HG02852 (cell line): ENCODE data around the gene USP43.
"Not testable (repeated sequence)": the region's sequence is repeated elsewhere in the genome, so short reads cannot be mapped to it uniquely, and the experiment has no call there.

Source experiments
- ATAC-seq: cut with Tn5 transposase; IDR thresholded peaks from one replicate; pipeline ENCODE4 v1.9.1; 2021; ENCODE audit warnings: mild to moderate bottlenecking, moderate library complexity; ENCODE audit not compliant: unreplicated experiment

USP43 gene

GRCh38 chr17:9644910-9645751 lies at the start of gene USP43:
TSS of gene USP43 (plus strand) at chr17:9645517. CDS start at chr17:9645633, 116 bp downstream.
- no peak for ATAC-seq

GRCh38 chr17:9597638-9598037 lies 47.7 kb upstream of the USP43 start:
- not testable (repeated sequence) for ATAC-seq

DNA sequence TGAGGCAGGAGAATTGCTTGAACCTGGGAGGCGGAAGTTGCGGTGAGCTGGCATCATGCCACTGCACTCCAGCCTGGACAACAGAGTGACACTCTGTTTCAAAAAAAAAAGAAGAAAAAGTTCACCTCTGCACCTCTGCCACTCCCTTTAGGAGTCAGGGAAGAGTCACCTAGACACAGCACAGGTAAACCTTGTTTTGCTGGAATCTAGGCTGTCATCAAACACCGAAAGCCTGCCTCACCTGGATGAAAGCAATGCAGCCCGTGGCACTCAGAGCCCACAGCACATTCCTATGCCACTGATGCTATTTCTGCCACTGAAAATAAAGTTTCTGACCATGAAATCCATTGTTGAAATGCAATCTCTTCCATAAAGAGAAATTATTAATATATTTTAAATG lies 46.7 kb upstream of the USP43 start:
- ATAC-seq = no peak

GRCh38 chr17:9604583-9604982 lies 40.7 kb upstream of the USP43 start:
- not testable (repeated sequence) for ATAC-seq

- no peak for ATAC-seq
Measured at GRCh38 chr17:9606453-9606852, 38.9 kb upstream of the USP43 start.

DNA sequence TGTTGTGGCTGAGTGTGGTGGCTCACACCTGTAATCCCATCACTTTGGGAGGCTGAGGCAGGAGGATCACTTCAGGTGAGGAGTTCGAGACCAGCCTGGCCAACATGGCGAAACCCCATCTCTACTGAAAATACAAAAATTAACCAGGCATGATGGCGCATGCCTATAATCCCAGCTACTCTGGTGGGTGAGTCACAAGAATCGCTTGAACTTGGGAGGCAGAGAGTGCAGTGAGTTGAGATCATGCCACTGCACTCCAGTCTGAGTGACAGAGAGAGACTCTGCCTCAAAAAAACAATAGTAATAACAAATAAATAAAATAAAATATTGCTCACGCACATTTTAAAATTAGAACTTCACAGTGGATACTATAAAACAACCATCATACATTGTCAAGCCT lies 38.3 kb upstream of the USP43 start:
- ATAC-seq = not testable (repeated sequence)

DNA sequence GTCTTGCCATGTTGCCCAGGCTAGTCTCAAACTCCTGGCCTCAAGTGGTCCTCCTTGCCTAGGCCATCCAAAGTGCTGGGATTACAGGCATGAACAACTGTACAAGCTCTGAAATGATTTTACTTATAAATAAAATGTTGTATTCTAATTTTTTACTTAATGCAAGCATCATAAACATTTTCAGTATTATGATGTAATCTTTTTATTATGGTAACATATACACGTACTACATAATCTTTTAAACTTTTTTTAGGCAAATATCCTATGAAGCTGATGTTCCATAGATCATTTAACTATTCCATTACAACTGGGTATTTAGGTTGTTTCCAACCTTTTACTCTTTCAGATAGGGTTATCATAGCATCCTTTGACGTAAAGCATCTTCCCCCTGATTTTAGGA lies 33.8 kb upstream of the USP43 start:
- no peak for ATAC-seq

DNA sequence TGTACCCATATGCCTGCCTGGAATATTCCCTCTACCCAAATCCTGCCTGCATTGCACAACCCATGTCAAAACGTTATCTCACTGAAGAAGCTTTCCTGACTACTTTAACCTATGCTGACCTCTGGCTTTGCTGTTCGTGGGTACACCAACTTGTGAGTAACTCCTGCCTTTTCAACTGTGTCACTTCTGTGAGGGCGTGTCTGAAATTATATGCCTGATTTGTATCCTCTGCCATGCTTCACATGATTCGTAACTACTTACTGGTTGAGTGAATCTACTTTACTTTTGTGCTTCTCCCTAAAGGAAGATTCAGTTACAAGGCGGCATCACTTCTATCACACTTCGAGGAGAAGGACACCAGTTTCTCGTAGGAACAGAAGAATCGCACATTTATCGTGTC lies 33.3 kb upstream of the USP43 start:
- no peak for ATAC-seq

GRCh38 chr17:9615486-9615885 lies 29.8 kb upstream of the USP43 start:
- ATAC-seq = no peak

DNA sequence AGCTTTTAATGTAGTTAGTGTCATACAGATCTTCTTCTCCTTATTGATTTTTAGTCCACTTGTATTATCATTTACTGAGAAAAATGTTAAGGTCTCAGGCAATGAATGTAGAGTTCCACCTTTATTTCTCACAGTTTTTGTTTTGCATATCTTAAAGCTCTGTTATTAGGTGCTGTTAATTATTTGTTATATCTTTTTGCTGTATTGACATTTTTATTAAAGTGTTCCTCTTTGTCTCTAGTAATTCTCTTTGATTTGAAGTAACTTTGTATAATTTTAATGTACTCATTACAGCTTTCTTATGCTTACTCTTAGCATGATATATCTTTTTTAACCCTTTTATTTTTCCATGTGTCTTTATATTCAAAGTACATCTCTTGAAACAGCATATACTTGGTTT lies 22.4 kb upstream of the USP43 start:
- no peak for ATAC-seq

GRCh38 chr17:9628509-9628908 lies 16.8 kb upstream of the USP43 start:
- ATAC-seq = no peak

GRCh38 chr17:9632741-9633140 lies 12.6 kb upstream of the USP43 start:
- ATAC-seq = no peak

DNA sequence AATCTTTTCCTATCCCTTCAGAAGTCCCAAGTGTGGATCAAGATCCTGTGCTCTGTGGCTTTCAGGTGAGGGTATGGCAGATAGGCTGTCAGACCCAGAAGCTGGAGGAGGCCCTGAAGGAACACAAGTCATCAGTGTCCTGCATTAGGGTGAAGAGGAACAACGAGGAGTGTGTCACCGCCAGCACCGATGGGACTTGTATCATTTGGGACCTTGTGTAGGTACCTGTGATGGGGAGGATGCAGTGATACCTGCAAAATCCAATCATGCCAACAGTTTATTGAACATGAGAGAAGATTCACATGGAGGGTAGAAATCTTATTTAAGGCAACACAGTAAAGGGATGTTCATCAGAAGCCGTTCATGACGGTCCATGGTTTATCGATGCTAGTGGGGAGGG lies 10.0 kb upstream of the USP43 start:
- no peak for ATAC-seq

DNA sequence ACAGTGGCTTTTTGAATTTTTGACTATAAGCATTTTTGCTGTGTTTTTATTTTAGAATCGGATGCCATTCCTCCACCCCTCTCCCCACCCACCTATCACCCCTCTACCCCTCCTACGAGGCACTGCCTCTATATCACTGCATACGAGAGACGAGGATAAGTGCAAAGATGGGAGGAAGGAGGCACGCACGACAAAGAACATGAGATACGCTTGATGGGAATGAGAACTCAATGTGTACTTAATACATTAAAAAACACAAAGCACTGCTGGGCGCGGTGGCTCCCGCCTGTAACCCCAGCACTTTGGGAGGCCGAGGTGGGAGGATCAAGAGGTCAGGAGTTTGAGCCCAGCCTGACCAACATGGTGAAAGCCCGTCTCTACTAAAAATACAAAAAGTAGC lies 8.8 kb upstream of the USP43 start:
- no peak for ATAC-seq

- ATAC-seq = not testable (repeated sequence)
Measured at GRCh38 chr17:9640388-9640787, 4.9 kb upstream of the USP43 start.

DNA sequence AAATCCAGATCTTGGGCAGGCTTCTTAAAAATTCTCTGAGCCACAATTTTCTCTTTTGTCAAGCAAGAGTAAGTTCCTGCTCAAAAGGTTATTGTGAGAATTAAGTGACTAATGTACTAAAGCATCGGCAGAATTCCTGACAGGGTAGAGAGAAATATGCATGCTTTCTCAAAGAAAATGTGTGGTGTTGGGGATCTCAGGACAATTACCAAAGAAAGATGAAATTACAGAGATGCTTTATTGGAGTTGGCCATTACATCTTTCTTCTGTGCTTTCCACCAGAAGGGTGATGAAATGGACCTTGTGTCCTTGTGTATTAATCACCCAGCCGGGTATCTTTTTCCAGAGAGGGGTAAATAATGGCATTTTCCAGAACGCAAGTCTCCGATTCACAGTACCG lies 1.7 kb upstream of the USP43 start:
- no peak for ATAC-seq

DNA sequence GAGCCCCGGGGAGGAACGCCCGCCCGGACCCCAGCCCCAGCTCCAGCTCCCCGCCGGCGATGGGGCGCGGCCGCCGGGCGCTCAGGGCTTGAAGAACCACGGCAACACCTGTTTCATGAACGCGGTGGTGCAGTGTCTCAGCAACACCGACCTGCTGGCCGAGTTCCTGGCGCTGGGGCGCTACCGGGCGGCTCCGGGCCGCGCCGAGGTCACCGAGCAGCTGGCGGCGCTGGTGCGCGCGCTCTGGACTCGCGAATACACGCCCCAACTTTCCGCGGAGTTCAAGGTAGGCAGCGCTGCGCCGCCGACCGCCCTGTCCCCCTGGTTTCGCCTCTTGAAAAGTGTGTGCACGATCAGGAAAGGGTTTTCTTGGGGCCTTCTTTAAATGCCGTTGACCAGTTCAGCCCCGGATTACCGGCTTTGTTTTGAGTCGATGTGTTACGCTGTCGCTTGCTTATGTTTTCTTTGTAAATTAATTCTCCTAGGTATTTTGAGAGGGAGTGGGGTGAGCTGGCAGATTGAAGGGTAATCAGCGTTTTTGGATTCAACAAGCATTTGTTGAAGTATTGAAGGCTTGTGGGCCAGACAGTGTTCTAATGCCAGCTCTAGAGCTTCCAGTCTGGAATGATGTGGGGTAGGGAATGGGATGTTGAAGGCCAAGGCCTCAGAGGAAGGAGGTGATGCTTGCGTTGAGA lies 681 bp downstream of the USP43 start:
- ATAC-seq = no peak

- no peak for ATAC-seq
Measured at GRCh38 chr17:9646546-9646885, 1.2 kb downstream of the USP43 start.

DNA sequence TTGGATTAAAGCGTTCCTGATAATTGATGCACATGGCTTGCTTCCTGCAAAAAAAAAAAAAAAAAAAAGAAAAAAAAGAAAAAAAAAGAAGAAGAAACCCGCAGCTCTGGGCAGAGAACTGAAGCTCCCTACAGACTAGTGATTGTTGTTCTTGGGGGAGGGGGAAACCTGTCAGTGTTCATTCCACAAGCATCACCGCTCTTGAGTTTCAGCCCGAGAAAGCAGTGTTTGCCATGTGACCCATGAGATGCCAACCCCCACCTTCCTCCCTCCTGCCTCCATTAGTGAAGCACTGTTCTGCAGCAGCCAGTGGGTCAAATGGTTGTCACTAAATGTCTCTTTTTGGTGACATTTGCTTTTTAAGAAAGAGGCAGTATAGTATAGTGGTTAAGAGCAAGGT lies 1.7 kb downstream of the USP43 start:
- ATAC-seq = no peak

- ATAC-seq = no peak
Measured at GRCh38 chr17:9648521-9649110, 3.3 kb downstream of the USP43 start.

DNA sequence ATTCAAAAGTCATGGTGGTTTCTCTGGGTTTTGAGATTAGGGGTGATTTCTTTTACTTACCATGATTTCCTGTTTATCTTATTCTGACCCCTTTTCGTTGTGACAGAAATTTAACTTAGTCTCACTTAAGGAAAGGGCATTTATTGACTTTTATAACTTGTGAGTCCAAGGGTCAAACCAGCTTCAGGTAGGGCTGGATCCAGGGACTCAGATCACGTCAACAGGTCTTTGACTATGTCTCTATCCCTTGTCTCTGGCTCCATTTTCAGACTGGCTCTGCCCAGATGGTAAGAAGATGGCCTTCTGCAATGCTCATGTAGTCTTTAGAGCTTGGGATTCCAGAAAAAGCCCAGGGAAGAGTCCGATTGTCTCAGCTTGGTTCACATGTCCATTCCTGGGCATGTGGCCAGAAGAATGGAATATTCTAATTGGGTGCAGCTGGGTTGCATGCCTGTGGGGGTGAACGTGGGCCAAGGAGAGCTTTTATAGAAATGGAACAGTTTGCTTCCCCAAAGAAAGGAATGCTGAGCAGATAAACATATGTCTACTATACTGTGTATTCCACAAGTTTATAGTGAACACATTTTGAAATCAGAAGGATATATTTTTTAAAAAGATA lies 13.4 kb downstream of the USP43 start:
- no peak for ATAC-seq

DNA sequence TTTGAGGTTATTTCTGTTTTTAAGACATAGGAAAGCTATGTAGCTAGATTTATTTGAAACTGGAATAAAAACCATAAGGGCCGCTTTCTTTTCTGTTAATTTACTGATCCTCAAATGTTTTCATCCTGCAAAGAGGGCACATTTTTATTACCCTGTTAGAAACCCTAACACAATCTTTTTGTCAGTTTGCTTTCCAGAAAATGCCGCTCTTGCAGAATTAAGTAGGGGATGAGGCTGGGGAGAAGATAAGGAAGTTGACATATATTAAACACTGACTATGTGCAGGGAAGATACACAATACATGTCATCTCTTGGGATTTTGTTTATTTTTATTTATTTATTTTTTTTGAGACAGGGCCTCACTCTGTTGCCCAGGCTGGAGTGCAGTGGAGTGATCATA lies 15.7 kb downstream of the USP43 start:
- no peak for ATAC-seq
